Measurements from ENCODE around the gene NFS1.

GRCh38 chr20:35702051-35702823, 3.1 kb upstream of the NFS1 start:
- no peak for TF ChIP-seq CTCF (IDR thresholded peaks at IDR 0.05)
- no peak for TF ChIP-seq ZFX (IDR thresholded peaks at IDR 0.05; ENCODE audit: borderline replicate concordance)

Data from 22Rv1 (cell line).